IMR-90 (cell line): ENCODE results near the gene KCNJ1.

Experiments
- CEBPB ChIP-seq: IDR thresholded peaks from 2 replicates; pipeline ENCODE4 v1.6.1; 2012; ENCODE audit warnings: low read depth, low read length, improper control_type of control experiment
- CHD1 ChIP-seq: IDR thresholded peaks from 2 replicates; pipeline ENCODE4 v1.6.1; 2012; ENCODE audit warnings: low read depth, low read length, improper control_type of control experiment
- FOS ChIP-seq: fragments of 150-350 bp; IDR thresholded peaks from 2 replicates; pipeline ENCODE4 v1.6.1; 2016; ENCODE audit warnings: low read depth, low read length
- MAZ ChIP-seq: IDR thresholded peaks from 2 replicates; pipeline ENCODE4 v1.6.1; 2012; ENCODE audit warnings: low read depth, mild to moderate bottlenecking, low read length, improper control_type of control experiment, moderate library complexity, borderline replicate concordance
- MXI1 ChIP-seq: IDR thresholded peaks from 2 replicates; pipeline ENCODE4 v1.6.1; 2012; ENCODE audit warnings: low read depth, mild to moderate bottlenecking, low read length, moderate library complexity, borderline replicate concordance
- NFE2L2 ChIP-seq: fragments of 150-350 bp; IDR thresholded peaks from 2 replicates; pipeline ENCODE4 v1.6.1; 2016; ENCODE audit warnings: low read depth, mild to moderate bottlenecking, low read length
- POLR2A ChIP-seq: IDR thresholded peaks from 2 replicates; pipeline ENCODE4 v1.6.1; 2012; ENCODE audit warnings: mild to moderate bottlenecking, low read depth, low read length
- RAD21 ChIP-seq: IDR thresholded peaks from 2 replicates; pipeline ENCODE4 v1.6.1; 2012; ENCODE audit warnings: low read length, improper control_type of control experiment
- RCOR1 ChIP-seq: IDR thresholded peaks from 2 replicates; pipeline ENCODE4 v1.6.1; 2012; ENCODE audit warnings: mild to moderate bottlenecking, low read length, improper control_type of control experiment; ENCODE audit not compliant: insufficient replicate concordance
- RFX5 ChIP-seq: IDR thresholded peaks from 2 replicates; pipeline ENCODE4 v1.8.0; 2012; ENCODE audit warnings: low read depth, mild to moderate bottlenecking, low read length, moderate library complexity
- SMC3 ChIP-seq: fragments of 150-350 bp; IDR thresholded peaks from 2 replicates; pipeline ENCODE4 v1.6.1; 2016; ENCODE audit warnings: low read depth, mild to moderate bottlenecking, antibody characterized with exemption, low read length, moderate library complexity
- TF ChIP-seq, protein P1 (sequence below): conservative IDR thresholded peaks from 2 replicates; pipeline ENCODE4 v1.5.1; 2012; ENCODE audit warnings: mild to moderate bottlenecking, low read depth, low read length, improper control_type of control experiment
- TF ChIP-seq, protein P2 (sequence below): fragments of 150-350 bp; IDR thresholded peaks from 2 replicates; pipeline ENCODE4 v1.6.1; 2017; ENCODE audit warnings: mild to moderate bottlenecking, antibody characterized with exemption, low read length, low read depth
- TF ChIP-seq, protein P3 (sequence below): fragments of 150-350 bp; IDR thresholded peaks from 2 replicates; pipeline ENCODE4 v1.6.1; 2016; ENCODE audit warnings: low read depth, mild to moderate bottlenecking, low read length, moderate library complexity, borderline replicate concordance

DNA sequence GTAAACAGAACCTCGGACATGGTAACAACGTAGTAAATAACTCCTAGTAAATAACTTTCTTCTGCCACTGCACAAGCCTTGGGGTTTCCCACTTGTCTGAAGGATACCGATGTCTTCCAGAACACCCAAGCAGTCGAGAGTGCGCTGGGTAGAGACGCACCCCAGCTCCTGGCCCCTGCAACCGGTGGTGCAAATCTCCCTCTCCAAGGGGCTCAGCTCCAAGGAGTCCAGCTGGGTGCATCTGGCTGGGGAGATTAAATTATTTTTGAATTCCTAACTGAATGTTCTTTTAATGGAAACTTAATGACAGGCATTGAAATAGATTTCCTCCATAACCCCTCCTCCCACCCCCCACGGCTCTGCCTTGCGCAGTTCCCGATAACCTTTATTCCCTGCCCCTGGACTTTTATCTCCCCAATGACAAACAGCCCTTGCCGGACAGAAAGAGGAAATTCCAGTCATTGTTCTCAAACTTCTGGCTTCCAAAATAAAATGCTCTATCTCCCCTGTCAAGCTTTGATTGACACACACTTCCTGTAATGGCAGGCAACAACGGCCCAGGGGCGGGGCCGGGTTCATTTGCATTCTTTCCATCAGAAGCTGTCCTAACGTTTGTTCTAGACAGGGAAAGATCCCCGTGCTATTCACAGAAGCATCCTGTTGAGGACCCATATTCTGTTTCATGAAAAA lies 31.2 kb downstream of the KCNJ1 start:
- TF ChIP-seq, protein P1, sequence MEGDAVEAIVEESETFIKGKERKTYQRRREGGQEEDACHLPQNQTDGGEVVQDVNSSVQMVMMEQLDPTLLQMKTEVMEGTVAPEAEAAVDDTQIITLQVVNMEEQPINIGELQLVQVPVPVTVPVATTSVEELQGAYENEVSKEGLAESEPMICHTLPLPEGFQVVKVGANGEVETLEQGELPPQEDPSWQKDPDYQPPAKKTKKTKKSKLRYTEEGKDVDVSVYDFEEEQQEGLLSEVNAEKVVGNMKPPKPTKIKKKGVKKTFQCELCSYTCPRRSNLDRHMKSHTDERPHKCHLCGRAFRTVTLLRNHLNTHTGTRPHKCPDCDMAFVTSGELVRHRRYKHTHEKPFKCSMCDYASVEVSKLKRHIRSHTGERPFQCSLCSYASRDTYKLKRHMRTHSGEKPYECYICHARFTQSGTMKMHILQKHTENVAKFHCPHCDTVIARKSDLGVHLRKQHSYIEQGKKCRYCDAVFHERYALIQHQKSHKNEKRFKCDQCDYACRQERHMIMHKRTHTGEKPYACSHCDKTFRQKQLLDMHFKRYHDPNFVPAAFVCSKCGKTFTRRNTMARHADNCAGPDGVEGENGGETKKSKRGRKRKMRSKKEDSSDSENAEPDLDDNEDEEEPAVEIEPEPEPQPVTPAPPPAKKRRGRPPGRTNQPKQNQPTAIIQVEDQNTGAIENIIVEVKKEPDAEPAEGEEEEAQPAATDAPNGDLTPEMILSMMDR = no peak
- TF ChIP-seq POLR2A (no peak), RAD21 (no peak), MXI1 (no peak), RFX5 (no peak), SMC3 (no peak), FOS (no peak), CHD1 (no peak), NFE2L2 (no peak), CEBPB (no peak), MAZ (no peak), RCOR1 (no peak)
- TF ChIP-seq, protein P2, sequence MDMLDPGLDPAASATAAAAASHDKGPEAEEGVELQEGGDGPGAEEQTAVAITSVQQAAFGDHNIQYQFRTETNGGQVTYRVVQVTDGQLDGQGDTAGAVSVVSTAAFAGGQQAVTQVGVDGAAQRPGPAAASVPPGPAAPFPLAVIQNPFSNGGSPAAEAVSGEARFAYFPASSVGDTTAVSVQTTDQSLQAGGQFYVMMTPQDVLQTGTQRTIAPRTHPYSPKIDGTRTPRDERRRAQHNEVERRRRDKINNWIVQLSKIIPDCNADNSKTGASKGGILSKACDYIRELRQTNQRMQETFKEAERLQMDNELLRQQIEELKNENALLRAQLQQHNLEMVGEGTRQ = no peak
- TF ChIP-seq, protein P3, sequence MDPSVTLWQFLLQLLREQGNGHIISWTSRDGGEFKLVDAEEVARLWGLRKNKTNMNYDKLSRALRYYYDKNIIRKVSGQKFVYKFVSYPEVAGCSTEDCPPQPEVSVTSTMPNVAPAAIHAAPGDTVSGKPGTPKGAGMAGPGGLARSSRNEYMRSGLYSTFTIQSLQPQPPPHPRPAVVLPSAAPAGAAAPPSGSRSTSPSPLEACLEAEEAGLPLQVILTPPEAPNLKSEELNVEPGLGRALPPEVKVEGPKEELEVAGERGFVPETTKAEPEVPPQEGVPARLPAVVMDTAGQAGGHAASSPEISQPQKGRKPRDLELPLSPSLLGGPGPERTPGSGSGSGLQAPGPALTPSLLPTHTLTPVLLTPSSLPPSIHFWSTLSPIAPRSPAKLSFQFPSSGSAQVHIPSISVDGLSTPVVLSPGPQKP = no peak
